HG03571 (cell line): Measurements from ENCODE around the gene TRPM1.

ENCODE experiments used
- ATAC-seq: cut with Tn5 transposase; IDR thresholded peaks from one replicate; pipeline ENCODE4 v1.9.1; 2021; ENCODE audit not compliant: unreplicated experiment

TRPM1 gene

GRCh38 chr15:31085359-31085758 is 16.2 kb downstream of the TRPM1 start:
- no peak for ATAC-seq

DNA sequence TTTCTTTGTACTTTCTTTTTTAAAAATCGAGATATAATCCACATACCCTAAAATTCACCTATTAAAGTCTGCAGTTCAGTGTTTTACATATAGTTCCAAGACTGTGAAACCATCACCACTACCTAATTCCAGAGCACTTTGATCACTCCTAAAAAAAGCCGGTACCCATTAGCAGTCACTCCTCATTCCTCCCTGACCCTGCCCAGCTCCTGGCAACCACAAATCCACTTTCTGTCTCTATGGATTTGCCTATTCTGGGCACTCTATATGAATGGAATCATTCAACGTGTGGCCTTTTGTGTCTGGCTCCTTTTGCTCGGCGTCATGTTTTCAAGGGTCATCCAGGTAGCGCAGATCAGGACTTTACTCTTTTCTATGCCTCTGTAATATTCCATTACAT is 17.3 kb downstream of the TRPM1 start:
- no peak for ATAC-seq

GRCh38 chr15:31083370-31083780 is 18.1 kb downstream of the TRPM1 start:
- no peak for ATAC-seq

DNA sequence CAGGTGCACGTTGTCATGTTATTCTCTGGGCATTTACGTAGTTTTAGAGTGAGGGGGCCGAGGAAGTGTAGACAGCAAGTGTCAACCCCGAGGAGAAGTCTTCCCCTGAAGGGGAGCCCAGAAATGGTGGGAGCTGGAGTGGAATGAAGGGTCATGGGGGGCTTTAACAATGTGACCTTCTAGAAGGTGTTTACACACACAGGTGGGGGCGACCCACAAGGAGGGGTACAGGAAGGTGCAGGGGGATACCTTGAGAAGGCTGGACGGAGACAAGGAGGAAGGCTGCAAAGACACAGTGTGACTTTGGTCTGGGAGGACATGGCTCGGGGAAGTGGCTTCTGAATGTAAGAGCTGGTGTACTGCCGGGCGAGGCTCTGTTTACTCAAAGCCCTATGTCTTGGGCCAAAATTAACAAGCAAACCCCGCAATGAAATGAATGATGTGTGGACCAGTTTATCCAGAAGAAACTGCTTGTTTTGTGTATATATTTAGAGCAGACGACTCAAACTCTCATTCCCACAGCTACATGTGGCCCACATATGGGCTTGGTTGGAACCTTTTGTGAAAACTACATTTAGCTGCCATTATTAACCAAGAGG is 18.7 kb downstream of the TRPM1 start:
- no peak for ATAC-seq

GRCh38 chr15:31081588-31082250 is 19.8 kb downstream of the TRPM1 start:
- ATAC-seq = no peak

DNA sequence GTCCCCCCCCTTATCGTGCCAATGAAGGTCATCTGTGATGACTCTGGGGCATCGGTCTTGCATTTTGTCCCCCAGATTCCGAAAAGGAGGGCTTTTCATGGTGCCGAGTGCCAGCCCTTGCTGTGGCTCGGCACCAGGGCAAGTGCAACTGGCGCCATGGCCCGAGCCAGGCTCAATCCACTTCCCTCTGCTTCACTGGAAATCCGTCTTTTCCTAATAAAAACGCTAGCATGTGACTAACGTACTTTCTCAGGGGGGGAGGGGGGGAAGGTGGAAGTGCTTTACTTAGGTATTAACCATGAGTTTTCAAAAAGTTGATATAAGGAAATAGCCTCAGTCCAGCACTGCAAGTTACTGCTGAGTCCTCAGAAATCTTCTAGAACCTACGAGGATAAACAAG is 20.5 kb downstream of the TRPM1 start:
- ATAC-seq = no peak

- no peak for ATAC-seq
Observed at GRCh38 chr15:31080591-31081014, 20.9 kb downstream of the TRPM1 start.

- no peak for ATAC-seq
Observed at GRCh38 chr15:31079519-31079918, 22.0 kb downstream of the TRPM1 start.

- no peak for ATAC-seq
Observed at GRCh38 chr15:31078471-31078870, 23.1 kb downstream of the TRPM1 start.

DNA sequence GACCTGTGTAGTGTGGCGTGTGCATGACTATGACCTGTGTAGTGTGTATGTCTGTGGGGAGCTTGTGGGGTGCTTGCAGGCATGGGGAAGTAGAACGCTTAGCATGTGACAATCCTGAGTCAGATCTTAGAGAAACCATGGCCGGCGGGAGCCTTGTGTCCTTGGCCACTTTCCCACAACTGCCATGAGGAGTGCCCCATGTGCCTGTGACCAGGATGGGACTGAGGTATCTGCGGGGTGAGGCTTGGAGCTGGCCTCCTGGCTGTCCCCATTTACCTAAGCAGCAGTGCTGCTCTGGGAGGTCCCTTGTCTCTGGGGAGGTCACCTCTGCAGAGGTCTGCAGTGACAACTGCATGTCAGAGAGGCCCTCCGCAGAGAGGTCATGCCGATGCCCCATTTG is 23.6 kb downstream of the TRPM1 start:
- ATAC-seq = no peak

- no peak for ATAC-seq
Observed at GRCh38 chr15:31077181-31077580, 24.3 kb downstream of the TRPM1 start.

- ATAC-seq = no peak
Observed at GRCh38 chr15:31074321-31074720, 27.2 kb downstream of the TRPM1 start.

DNA sequence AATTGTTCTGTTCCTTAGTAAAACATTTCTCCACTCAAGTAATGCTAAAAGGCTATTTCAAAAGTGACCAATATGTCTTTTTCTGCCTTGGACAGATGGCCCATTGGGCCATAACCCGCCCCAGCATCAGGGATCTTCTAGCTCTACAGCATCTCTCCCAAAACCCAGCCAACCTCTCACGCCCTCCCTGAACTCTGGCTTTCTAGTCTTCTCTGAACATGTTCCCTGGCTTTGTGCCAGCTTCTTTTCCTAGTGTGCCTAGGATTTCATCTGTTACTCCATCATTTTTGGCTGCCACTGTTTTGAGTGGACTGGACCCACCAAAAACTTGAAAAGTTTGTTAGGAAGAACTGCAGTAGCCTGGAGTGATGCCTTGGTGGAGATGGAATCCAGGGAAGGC is 30.7 kb downstream of the TRPM1 start:
- no peak for ATAC-seq

- ATAC-seq = no peak
Observed at GRCh38 chr15:31069360-31070000, 32.0 kb downstream of the TRPM1 start.

DNA sequence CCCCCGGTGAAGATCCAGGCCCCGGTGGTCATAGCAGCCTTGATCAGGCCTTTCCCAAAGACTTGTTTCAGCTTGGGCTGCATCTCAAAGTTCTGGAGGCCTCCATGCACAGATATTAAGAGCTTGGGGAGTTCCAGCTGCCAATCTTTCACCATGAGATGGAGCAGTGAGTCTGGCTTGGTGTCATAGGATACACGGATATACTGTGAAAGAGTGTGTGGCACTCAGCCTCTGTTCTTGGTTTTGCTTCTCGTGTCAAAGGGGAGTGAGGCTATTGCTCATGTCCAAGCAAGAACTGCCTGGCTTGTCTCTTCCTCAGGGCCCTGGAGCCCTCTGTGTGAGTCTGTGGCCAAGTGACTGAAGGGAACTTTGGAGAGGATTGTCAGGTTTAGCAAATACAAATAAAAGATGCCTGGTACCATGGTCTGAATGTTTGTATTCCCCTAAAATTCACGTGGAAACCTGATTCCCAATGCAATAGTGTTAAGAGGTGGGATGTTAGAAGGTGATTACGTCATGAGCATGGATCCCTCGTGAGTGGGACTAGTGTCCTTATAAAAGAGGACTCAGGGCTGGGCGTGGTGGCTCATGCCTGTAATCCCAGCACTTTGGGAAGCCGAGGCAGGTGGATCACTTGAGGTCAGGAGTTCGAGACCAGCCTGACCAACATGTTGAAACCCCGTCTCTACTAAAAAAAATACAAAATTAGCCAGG is 33.5 kb downstream of the TRPM1 start:
- ATAC-seq = no peak

- no peak for ATAC-seq
Observed at GRCh38 chr15:31065824-31066223, 35.7 kb downstream of the TRPM1 start.

DNA sequence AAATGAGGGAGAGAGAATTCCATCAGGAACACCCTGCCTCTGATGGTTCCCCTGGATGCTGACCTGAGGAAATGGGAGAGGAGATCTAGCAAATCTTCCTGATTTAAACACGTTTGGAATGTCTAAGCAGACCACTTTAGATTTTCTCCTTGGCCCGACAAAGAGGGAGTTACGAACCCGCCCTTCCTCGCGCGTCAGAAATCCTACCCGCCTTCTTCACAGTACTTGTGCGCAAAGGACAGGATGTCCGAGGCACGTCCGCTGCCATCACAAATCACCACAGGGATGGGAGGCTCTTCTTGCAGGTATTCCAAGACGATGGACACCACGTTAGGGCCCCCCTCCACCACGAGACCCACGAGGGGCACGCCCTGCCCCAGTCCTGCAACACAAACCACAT is 38.6 kb downstream of the TRPM1 start:
- no peak for ATAC-seq

DNA sequence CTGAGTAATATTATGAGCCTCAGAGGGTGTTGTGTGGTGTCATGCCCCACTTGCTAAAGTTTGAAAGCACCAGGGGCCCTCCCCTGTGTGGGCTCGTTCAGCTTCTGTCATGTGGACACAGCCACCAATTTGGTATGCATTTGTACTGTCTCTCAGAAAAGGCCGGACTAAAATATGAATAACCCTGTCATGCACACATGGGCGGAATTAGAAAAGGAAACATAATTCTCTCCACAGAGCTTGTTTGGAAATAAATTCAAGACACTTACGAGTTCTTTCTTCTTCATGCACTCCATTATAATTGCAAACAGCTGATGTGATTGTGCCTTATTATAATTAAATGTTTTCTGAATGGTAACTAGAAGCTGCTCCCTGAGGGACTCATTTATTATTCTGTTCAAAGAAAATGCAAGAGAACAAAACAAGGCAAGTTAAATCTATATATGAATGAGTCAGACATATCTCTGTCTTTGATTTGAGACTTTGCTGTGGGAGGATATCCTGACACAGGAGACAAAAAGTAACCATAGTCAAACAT is 39.1 kb downstream of the TRPM1 start:
- ATAC-seq = no peak

GRCh38 chr15:31060429-31061140 is 40.9 kb downstream of the TRPM1 start:
- no peak for ATAC-seq

DNA sequence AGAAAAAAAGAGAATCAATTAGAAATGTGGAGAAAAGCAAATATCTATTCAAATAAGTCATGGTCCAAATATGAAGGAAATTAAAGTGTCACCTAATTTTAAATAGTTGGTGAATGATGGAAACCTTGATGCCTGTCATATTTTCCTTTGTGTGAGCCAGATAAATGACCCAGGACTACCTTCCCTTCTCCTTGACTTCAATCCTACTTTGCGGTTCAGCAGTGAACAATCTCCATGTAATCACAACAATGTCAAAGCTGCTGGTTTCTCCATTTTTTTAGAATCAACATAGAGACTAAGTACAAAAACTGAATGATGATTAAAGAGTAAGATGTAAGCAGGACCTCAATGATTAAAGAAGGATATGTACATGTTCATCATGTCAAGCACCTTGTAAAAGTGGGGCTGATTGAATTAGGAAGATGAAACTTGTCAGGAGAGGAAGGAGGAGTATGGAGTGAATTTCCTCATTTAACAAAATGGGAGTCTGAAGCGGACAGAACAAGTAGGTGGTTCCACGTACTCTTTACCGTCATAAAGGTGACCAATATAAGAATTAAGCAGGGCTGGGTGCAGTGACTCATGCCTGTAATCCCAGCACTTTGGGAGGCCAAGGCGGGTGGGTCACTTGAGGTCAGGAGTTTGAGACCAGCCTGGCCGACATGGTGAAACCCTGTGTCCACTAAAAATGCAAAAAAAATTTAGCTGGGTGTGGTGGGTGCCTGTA is 43.1 kb downstream of the TRPM1 start:
- ATAC-seq = no peak
